ENCODE measurements around the gene DLL4. TPM values are rescaled to one million over a fixed set of nuclear protein-coding genes. Genes with fewer than 3 reads are reported as not detected.

The DLL4 gene
- 0.15 and 0.17 TPM in 2 replicates for total RNA-seq

DNA sequence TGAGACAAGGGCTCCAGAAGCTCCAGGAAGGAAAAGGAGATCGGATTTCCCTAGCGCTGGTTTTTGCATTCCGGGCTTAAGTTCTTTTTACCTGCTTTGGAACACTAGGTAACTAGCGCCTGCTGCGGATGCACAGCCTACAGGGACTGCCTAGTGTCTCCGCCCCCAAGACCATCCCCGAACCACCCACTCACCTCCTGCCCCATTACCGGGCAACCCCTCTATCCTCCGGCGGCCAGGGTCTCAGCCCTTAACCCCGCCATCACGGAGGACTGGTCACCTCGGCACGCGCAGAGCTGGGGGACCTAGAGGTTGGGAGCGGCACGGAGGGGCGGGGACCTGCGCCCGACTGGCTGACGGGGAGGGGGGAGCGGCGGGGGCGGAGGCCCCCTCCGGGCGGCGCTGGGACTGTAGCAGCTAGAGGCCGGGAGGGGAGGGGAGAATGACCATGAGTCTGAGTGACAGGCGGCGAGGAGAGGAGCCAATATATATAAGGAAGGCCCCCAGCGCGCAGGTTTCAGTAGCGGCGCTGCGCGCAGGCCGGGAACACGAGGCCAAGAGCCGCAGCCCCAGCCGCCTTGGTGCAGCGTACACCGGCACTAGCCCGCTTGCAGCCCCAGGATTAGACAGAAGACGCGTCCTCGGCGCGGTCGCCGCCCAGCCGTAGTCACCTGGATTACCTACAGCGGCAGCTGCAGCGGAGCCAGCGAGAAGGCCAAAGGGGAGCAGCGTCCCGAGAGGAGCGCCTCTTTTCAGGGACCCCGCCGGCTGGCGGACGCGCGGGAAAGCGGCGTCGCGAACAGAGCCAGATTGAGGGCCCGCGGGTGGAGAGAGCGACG, at the start of gene DLL4:
Gene DLL4 (plus strand): TSS at position 520 of the 839 bp plus-strand sequence. CDS start 329 bp downstream, outside the sequence.
- no peak for DNase-seq (ENCODE audit: low read depth)

DNA sequence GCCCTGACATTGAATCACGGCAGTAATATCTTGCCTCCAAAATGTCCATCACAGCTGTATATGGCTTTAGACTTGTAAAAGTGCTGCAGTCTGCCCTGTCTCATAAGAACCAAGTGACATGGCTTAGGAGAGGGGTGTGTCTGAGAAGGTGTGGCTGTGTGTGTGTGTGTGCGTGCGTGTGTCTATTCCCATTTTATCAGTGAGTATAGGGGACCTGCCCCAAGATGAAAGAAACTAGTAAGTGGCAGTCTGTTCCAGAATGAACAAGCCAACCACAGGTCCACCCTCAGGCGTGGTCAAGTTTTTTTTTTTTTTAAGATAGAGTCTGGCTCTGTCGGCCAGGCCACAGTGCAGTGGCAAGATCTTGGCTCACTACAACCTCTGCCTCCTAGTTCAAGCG, 49.5 kb upstream of the DLL4 start:
- no peak for DNase-seq (ENCODE audit: low read depth)

DNA sequence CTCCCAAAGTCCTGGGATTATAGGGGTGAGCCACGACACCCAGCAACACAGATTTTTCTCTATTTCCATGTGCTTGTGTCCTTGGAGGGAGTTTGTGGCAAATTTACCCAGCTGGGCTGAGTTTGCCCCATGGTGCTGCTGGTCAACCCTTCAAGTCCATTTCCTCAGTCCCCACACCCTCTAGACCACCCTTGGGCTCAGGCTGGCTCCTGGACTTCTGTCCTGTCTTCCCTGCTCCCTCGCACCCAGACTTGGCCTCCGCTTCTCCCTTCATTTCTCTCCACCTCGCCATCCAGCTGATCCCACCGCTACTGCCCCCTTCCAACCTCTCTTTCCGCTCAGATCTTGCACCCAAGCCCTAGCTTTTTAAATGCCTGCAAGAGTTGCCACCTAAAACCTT, 47.8 kb upstream of the DLL4 start:
- no peak for DNase-seq (ENCODE audit: low read depth)

DNA sequence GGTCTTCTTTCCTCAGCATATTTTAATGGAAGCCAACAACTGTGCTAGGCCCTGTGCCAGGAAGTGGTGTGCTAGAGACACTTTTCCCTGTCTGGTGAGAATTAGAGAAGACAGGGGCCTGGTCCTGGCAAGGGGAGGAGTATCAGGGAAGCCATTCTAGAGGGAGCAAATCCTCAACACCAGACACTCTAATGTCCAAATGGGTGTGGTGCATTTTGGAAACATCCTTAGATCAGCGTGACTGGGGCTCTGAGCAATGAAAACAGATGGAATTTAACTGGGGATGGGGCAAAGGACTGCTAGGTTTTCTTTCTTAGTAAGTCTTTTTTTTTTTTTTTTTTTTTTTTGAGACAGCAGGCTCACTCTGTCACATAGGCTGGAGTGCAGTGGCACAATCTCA, 42.6 kb upstream of the DLL4 start:
- no peak for DNase-seq (ENCODE audit: low read depth)

DNA sequence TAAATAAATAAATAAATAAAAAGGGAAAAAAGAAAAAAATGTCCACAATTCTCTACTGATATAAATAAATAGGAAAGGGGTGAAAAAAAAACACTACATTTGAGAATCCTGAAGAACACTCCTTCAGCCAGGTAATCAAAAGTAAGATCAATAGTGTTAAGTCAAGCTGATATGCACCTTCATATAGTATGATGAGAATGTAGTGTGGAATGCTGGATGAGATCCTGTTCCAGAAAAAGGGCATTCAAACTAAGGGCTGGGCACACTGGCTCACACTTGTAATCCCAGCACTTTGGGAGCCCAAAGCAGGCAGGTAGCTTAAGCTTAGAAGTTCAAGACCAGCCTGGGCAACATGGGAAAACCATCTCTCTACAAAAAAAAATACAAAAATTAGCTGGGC, 40.0 kb upstream of the DLL4 start:
- DNase-seq (ENCODE audit: low read depth) = no peak

DNA sequence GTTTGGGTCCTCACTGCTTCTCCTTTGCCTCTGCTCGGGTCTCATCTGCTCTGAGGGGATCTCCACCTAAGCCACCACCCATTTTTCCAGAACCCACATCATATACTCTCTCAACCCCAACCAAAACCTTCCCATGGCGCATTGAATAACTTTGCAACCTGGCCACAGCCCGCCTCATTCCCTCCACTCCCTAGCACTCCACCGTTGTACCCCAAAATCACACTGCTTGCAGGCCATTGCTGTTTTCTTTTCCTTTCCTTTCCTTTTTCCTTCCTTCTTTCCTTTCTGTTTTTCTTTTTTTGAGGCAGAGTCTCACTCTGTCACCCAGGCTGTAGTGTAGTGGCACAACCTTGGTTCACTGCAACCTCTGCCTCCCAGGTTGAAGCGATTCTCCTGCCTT, 38.0 kb upstream of the DLL4 start:
- DNase-seq (ENCODE audit: low read depth) = no peak

DNA sequence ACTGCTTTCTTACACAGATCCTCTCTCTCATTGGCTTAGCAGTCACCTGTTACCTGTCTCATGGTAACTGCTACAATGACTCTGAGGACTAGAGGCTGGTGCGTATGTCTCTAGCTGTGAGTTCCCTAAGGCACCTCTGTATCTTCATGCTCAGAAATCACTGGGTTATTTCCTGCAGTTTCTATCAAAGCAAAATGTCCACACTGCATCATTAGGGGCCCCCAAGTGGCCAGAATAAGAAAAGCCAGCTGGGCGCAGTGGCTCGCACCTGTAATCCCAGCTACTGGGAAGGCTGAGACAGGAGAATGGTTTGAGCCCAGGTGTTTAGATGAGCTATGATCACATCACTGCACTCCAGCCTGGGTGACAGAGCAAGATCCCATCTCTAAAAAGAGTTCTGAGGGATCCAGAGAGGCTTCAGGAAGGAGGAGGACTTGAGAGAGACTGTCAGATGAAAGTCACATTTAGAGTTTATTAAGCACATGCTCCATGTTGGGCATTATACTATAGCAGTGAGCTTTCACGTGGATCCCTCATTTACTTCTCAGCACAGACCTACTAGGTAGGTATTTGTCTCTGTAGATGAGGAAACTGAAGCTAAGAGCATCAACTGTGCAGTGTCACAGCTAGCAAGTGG, 37.2 kb upstream of the DLL4 start:
- peak; percentile 63 for DNase-seq (ENCODE audit: low read depth)

DNA sequence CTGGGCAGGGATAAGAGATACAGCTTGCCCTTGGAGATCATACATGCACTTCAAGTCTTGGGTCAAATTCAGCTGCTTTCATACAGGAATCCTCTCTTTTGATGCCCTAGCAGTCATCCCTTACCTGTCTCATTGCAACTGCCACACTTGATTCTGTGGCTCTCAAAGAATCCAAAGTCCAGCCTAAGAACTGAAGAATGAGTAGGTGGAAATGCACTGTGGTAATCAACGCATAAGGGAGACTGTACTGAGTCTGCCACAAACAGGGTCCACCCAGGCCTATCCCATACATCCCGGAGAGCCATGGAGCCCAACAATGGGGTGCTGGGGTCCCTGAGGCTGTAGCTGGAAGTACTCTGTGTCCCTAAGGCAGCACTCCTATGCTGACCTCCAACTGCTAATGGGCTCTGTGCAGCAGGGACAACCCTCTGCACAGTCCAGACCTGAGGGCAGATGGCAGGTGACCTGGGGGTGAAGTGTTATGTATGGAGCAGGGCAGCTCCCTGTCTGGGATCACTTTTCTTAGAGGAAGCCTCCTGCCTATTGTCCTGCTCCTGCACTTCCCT, 36.6 kb upstream of the DLL4 start:
- no peak for DNase-seq (ENCODE audit: low read depth)

DNA sequence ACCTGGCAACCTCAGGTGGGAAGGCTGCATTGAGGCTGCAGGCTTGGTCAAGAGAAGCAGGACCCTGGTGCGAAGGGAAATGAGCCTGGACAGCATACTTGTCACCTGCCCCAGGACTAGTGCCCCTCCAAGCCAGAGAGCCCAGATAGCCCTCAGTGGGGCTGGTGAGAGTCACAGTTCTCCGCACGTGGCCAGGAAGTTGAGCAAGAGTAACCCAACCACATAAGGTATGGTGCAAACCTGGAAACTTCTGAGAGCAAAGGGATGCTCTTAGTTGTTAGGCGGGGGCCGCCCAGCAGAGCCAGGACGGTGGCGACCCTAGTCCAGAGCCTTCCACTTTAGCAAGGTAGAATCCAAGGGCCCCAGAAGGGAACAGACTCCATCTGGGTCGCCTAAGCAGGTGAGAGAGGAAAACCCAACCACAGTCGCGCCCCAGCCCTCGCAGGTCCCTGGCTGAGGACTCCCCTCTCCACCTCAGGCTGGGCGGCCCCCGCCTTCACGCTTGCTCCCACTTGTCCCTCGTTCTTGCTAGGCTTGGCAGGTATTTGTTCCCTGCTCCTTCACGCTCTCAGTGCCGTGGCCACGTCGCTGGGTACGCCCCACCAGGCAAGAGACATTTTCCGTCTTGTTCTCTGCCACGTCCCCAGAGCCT, 36.0 kb upstream of the DLL4 start:
- DNase-seq (ENCODE audit: low read depth) = no peak

DNA sequence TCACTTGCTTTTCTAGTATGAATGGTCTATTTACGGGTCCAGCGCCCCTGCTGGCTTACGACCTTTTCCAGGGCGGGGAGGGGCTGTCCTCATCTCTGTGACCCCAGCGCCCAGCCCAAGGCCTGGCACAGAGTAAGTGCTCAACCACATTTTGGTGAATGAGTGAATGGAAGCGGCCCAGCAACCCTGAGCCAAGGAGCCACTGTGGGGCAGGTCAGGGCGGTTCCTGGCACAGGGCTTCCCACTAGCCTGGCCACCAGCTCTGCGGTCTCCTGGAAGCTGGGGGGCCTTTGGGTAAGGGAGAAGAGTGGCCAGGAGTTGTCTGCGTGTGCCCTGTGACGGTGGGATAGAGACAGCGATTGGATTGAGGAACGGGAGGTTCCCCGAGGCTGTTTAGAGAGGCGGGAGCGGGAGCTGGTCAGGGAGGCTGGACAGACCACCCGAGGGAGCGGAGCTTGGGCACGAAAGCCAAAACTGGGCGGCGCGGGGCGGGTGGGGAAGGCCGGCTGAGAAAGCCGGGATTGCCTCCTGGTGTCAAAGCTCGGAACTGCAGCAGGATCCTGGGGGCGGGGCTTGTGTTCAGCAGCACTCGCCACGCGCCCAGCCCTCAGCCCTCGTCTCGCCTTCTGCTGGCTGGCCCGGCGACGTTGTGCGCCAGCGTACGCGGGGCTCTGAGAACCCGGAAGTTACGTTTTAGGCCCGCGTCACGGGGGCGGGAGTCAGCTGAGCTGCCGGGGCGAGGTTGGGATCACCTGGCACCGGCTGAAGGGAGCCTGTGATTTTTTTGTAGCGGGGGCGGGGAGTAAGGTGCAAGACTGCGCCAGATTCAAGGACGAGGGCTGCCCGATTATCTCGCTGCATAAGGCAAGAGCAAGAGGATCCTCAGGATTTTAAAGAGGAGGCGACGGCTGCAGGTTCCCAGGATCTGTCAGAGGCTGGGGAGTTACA, 35.1 kb upstream of the DLL4 start, which contains the start of gene VPS18:
Gene VPS18 (plus strand): TSS at position 718 of the 948 bp plus-strand sequence. CDS start 319 bp downstream, outside the sequence.
- peak; percentile 90 for DNase-seq (ENCODE audit: low read depth)

DNA sequence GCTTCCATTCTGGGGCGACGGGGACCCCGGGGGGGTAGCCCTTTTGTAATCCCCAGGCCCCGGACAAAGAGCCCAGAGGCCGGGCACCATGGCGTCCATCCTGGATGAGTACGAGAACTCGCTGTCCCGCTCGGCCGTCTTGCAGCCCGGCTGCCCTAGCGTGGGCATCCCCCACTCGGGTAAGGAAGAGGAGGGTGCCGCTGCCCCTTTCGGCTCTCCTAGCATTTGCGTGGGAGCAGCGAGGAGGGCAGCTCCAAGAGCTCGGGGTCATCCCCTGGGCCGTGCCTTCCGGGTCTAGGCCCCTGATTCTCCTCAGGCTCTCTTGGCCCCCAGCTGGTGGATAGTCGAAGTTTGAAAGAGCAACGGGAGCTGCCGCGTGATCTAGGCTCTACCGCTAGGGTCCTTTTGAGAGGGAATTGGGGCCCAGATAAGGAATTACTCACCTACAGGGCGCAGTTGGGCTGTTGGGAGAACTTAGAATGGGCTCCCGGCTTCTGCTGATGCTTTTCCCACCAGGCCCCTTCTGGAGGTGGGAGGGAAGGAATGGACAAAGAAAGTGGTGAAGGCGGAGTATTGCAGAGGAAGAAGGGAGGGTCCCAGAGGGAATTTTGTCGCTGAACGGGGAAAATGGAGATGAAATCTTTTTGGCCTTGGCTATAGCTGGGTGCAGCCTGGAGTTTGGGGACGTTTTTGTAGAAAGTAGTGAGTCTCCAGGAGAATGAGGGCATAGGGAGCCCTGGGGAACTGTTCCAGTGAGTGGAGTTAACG, 34.3 kb upstream of the DLL4 start:
- DNase-seq (ENCODE audit: low read depth) = peak; percentile 60

DNA sequence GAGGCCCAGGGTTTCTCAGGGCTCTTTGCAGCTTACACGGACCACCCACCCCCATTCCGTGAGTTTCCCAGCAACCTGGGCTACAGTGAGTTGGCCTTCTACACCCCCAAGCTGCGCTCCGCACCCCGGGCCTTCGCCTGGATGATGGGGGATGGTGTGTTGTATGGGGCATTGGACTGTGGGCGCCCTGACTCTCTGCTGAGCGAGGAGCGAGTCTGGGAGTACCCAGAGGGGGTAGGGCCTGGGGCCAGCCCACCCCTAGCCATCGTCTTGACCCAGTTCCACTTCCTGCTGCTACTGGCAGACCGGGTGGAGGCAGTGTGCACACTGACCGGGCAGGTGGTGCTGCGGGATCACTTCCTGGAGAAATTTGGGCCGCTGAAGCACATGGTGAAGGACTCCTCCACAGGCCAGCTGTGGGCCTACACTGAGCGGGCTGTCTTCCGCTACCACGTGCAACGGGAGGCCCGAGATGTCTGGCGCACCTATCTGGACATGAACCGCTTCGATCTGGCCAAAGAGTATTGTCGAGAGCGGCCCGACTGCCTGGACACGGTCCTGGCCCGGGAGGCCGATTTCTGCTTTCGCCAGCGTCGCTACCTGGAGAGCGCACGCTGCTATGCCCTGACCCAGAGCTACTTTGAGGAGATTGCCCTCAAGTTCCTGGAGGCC, 29.5 kb upstream of the DLL4 start:
- no peak for DNase-seq (ENCODE audit: low read depth)

DNA sequence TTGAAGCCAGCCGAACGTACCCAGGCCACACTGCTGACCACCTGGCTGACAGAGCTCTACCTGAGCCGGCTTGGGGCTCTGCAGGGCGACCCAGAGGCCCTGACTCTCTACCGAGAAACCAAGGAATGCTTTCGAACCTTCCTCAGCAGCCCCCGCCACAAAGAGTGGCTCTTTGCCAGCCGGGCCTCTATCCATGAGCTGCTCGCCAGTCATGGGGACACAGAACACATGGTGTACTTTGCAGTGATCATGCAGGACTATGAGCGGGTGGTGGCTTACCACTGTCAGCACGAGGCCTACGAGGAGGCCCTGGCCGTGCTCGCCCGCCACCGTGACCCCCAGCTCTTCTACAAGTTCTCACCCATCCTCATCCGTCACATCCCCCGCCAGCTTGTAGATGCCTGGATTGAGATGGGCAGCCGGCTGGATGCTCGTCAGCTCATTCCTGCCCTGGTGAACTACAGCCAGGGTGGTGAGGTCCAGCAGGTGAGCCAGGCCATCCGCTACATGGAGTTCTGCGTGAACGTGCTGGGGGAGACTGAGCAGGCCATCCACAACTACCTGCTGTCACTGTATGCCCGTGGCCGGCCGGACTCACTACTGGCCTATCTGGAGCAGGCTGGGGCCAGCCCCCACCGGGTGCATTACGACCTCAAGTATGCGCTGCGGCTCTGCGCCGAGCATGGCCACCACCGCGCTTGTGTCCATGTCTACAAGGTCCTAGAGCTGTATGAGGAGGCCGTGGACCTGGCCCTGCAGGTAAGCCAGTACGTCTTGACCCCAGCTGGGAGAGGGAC, 28.7 kb upstream of the DLL4 start:
- no peak for DNase-seq (ENCODE audit: low read depth)

DNA sequence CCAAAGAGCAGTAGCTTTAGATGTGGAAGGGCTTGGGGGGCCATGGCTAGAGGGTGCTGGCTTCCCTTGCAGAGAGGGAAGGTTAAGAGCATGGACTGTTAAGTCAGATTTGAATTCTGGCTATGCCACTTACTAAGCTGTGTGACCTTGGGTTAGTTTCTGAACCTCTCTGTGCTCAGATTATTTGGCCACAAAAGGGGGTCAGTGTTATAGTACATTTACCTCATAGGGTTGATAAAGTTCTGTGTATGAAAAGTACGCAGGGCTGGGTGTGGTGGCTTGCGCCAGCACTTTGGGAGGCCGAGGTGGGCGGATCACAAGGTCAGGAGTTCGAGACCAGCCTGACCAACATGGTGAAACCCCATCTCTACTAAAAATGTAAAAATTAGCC, 28.1 kb upstream of the DLL4 start:
- no peak for DNase-seq (ENCODE audit: low read depth)

DNA sequence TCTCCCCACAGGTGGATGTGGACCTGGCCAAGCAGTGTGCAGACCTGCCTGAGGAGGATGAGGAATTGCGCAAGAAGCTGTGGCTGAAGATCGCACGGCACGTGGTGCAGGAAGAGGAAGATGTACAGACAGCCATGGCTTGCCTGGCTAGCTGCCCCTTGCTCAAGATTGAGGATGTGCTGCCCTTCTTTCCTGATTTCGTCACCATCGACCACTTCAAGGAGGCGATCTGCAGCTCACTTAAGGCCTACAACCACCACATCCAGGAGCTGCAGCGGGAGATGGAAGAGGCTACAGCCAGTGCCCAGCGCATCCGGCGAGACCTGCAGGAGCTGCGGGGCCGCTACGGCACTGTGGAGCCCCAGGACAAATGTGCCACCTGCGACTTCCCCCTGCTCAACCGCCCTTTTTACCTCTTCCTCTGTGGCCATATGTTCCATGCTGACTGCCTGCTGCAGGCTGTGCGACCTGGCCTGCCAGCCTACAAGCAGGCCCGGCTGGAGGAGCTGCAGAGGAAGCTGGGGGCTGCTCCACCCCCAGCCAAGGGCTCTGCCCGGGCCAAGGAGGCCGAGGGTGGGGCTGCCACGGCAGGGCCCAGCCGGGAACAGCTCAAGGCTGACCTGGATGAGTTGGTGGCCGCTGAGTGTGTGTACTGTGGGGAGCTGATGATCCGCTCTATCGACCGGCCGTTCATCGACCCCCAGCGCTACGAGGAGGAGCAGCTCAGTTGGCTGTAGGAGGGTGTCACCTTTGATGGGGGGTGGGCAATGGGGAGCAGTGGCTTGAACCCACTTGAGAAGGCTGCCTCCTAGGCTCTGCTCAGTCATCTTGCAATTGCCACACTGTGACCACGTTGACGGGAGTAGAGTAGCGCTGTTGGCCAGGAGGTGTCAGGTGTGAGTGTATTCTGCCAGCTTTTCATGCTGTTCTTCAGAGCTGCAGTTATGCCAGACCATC, 26.3 kb upstream of the DLL4 start:
- DNase-seq (ENCODE audit: low read depth) = no peak

DNA sequence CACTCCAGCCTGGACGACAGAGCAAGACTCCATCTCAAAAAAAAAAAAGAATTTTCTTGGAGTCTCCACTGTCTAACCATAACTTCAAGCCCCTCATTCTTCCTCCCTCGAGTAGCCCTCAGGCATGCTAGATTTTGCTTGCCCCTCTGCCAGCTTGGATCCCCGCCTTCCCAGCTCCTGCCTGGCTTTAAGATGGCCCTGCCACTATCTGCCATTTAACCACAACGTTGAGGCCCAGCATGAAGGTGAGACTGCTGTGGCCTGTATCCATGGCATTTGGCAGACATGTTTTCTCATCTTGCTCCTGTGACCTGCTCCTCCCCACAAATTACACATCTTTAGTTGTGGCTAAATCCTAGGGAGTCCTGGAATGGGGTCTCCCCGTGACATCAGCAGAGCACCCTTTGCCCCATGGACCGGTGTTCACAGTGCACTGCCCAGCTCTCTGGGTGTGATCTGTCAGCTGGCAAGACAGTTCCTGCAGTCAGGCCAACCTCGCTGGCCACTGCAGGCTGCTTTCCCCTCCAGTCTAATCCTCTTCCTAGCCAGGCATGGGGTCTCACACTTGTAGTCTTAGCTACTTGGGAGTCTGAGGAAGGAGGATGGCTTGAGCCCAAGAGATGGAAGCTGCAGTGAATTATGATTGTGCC, 24.5 kb upstream of the DLL4 start:
- DNase-seq (ENCODE audit: low read depth) = no peak
